ENCODE measurements around the gene TBC1D4.

Gene TBC1D4

DNA sequence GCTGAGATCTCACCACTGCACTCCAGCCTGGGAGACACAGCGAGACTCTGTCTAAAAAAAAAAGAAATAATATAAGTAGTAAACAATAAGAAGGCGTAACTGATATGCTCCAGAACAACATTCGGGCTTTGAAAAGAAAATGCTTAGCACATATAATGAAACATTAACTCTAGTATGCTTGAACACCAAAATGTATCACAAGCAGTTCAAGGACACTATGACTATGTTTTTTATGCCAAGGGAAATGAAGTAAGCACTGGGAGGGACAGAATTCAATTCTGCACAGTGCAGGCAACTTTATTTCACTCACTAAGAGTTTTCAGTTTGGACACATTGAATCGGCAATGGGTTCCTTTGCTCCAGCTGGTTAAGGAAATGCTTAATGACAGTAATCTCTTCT, 178.7 kb downstream of the TBC1D4 start:
- no peak for DNase-seq
- Histone ChIP-seq H3K9me3 (ENCODE audit: severe bottlenecking) (no peaks in the 10 kb centered on the region), H3K36me3 (no peaks in the 10 kb centered on the region), H3K4me3 (ENCODE audit: low read depth, low read length) (no peak overlapping the region), H3K27ac (no peak overlapping the region), H3K27me3 (ENCODE audit: insufficient read depth, low read depth, severe bottlenecking) (no peaks in the 10 kb centered on the region)
- TF ChIP-seq, protein P1, sequence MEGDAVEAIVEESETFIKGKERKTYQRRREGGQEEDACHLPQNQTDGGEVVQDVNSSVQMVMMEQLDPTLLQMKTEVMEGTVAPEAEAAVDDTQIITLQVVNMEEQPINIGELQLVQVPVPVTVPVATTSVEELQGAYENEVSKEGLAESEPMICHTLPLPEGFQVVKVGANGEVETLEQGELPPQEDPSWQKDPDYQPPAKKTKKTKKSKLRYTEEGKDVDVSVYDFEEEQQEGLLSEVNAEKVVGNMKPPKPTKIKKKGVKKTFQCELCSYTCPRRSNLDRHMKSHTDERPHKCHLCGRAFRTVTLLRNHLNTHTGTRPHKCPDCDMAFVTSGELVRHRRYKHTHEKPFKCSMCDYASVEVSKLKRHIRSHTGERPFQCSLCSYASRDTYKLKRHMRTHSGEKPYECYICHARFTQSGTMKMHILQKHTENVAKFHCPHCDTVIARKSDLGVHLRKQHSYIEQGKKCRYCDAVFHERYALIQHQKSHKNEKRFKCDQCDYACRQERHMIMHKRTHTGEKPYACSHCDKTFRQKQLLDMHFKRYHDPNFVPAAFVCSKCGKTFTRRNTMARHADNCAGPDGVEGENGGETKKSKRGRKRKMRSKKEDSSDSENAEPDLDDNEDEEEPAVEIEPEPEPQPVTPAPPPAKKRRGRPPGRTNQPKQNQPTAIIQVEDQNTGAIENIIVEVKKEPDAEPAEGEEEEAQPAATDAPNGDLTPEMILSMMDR (IDR thresholded peaks at IDR 0.05; ENCODE audit: low read depth, low read length), result no peak

DNA sequence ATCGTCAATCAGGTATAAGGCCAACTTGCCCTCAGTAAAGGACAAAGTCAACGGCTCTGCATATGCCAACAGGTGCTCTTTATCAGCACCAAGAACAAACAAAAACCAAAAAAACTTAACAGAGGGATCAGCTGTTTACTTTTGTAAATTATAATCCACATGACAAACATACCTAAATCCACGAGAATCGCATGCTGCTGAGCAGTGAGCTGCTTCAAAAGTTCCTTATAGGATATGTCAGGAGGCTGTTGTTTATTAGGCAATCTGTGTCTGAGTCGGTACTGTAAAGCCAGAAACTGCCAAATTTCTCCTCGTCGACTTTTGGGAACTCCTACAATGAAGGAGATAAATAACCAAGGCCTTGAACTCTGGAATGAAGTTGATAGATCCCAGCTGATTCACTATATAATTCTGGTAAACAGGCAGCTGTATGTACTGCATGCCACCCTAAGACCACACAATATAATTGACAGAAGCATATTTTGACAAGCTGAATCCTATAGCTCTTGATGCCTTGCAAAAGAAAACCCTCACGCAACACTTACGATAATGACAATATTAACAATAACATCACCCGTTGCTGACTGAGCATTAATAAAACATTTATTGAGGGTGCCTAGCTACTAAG, 179.8 kb downstream of the TBC1D4 start:
- TF ChIP-seq, protein P1 (IDR thresholded peaks at IDR 0.05; ENCODE audit: low read depth, low read length), result no peak
- no peak for DNase-seq
- H3K36me3 ChIP-seq, result no peaks in the 10 kb centered on the region
- H3K27me3 ChIP-seq (ENCODE audit: insufficient read depth, low read depth, severe bottlenecking), result no peaks in the 10 kb centered on the region
- no peaks in the 10 kb centered on the region for H3K9me3 ChIP-seq (ENCODE audit: severe bottlenecking)
- no peak overlapping the region for H3K27ac ChIP-seq
- H3K4me3 ChIP-seq (ENCODE audit: low read depth, low read length), result no peak overlapping the region

DNA sequence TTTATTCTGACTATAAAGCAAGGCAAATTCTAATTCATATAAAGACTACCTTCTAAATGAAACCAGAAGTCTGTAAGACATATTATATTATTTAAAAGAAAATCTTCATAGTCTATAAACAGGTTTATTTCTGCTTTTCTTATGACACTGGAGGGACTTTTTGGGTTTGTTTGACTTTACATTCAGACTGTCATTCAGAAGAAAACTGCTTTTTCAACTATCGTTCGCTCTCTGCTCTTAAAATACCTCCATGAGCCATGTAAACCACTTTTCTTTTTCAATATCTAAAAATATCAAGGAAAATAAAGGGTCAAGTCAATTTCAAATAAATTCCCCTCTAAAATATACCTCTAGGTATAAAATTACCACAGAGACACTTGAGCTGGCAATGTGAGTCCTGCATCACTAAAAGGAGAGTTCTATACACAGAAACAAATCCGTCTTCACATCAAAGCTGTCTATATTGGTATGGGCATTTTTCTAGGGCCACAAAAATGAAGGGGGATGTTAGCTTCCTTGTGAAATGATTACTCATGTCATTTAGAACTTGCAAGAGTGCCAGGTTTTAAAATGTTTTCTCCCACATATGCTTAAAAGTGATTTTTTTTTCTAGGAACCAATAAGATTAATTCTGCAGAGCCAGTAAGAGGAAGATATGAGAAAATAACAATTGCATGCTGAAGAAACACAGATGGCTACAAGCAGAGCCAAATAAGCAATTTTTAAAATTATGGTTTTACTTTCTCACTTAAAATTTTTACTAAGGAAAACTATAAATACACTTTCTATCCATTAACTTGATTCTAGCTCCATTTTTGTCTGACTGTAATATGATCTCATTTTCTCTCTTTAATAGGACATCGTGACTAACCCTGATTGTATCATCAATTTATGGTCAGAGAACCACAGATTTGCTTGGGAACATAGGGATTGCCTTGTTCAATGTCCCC, 181.8 kb downstream of the TBC1D4 start:
- no peak for DNase-seq
- Histone ChIP-seq H3K4me3 (ENCODE audit: low read depth, low read length) (no peak overlapping the region), H3K27ac (no peak overlapping the region), H3K27me3 (ENCODE audit: insufficient read depth, low read depth, severe bottlenecking) (no peaks in the 10 kb centered on the region), H3K36me3 (no peaks in the 10 kb centered on the region), H3K9me3 (ENCODE audit: severe bottlenecking) (no peaks in the 10 kb centered on the region)
- TF ChIP-seq, protein P1 (IDR thresholded peaks at IDR 0.05; ENCODE audit: low read depth, low read length), result no peak

DNA sequence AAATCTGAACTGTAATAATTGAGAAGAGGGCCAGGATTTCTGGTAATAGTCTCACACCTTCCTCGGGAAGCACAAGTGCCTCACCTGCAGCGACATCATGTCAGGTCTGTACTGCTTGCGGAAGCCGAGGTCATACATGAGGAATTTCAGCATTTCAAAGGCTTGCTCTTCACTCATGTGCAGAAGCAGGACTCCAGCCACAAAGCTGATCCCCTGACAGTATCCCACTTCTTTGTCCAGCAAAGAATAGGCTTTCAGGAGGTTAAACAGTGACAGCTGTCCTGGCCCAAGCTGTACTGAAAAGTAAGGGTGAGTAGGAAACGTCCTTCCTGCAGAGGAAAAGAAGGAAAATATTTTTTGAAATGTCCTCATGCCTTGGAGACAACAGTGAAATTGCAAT, 182.7 kb downstream of the TBC1D4 start:
- TF ChIP-seq, protein P1 (IDR thresholded peaks at IDR 0.05; ENCODE audit: low read depth, low read length), result no peak
- DNase-seq, result no peak
- Histone ChIP-seq H3K9me3 (ENCODE audit: severe bottlenecking) (no peaks in the 10 kb centered on the region), H3K36me3 (no peaks in the 10 kb centered on the region), H3K27me3 (ENCODE audit: insufficient read depth, low read depth, severe bottlenecking) (no peaks in the 10 kb centered on the region), H3K4me3 (ENCODE audit: low read depth, low read length) (no peak overlapping the region), H3K27ac (no peak overlapping the region)

DNA sequence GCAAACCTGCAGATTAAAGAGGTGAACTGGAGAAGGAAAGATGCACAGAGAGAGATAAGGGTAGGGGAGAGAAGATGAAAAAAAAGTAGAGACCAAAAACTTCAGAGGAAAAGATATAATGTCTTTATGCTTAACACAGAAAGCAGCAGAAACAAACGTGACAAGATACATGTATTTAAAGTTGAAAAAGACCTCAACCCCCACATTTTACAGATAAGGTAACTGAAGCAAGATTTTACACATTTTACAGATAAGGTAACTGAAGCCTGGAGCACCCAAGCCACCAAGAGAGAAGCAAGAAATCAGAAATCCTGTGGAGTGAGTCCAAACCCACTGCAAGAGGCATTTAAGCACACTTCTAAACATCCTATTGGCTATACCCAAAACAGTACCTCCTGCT, 185.3 kb downstream of the TBC1D4 start:
- Histone ChIP-seq H3K4me3 (ENCODE audit: low read depth, low read length) (no peak overlapping the region), H3K27ac (no peak overlapping the region), H3K9me3 (ENCODE audit: severe bottlenecking) (no peaks in the 10 kb centered on the region), H3K27me3 (ENCODE audit: insufficient read depth, low read depth, severe bottlenecking) (no peaks in the 10 kb centered on the region), H3K36me3 (no peaks in the 10 kb centered on the region)
- TF ChIP-seq, protein P1 (IDR thresholded peaks at IDR 0.05; ENCODE audit: low read depth, low read length), result no peak
- DNase-seq, result no peak

Data from WERI-Rb-1 (cell line).